AG04449 (cell line): ENCODE results near the gene NCOR1.

Experiments
- CTCF ChIA-PET: fragments of 350-600 bp; formaldehyde crosslinking; extraction: SDS; loops from one replicate; lab custom pipeline; 2021; ENCODE audit warnings: antibody characterized with exemption; lab: Yijun Ruan, JAX
- POLR2A ChIA-PET: fragments of 400-600, 350-600 bp; formaldehyde crosslinking; extraction: SDS; loops from one replicate; lab custom pipeline; 2020; ENCODE audit warnings: antibody characterized with exemption, inconsistent platforms; lab: Yijun Ruan, JAX
- DNase-seq: peaks from one replicate; pipeline ENCODE4 v3.0.0-alpha.2; 2010; ENCODE audit warnings: low read depth, low spot score
- H3K4me3 ChIP-seq: 2 replicates; pipeline ENCODE4 v1.5.1; 2011; ENCODE audit warnings: low read depth, mild to moderate bottlenecking, control low read depth, low read length
- CTCF ChIP-seq: IDR thresholded peaks from one replicate; pipeline ENCODE4 v1.5.1; 2011; ENCODE audit warnings: mild to moderate bottlenecking, moderate library complexity, low read length, control low read depth, inconsistent platforms; ENCODE audit not compliant: insufficient read depth; ENCODE audit errors: missing control alignments

The NCOR1 gene

GRCh38 chr17:16023881-16024280 is 191.5 kb downstream of the NCOR1 start:
- no peak for DNase-seq
- no peak overlapping the region for H3K4me3 ChIP-seq
- ChIA-PET POLR2A (interaction anchor here (0.6 kb wide), 1 partner anchor 10 kb away, joined by 3 read pairs; no protein-coding TSS in a partner anchor), CTCF (interaction anchor here (1.1 to 3.1 kb wide), 2 partner anchors 10 to 14 kb away, joined by 3 to 19 read pairs; no protein-coding TSS in a partner anchor)
- TF ChIP-seq CTCF = no peak

- ChIA-PET POLR2A (interaction anchor here (0.6 kb wide), 1 partner anchor 347 kb away, joined by 6 read pairs; no protein-coding TSS in a partner anchor), CTCF (no interaction called here)
- H3K4me3 ChIP-seq = no peak overlapping the region
- no peak for TF ChIP-seq CTCF
- no peak for DNase-seq
These were observed 196.0 kb downstream of the NCOR1 start for GRCh38 chr17:16019347-16019746.

- peak; percentile 23 for DNase-seq
- CTCF ChIA-PET = interaction anchor here (1.0 to 3.5 kb wide), 8 partner anchors 9 to 185 kb away, joined by 3 to 19 read pairs (median 10); partner anchors contain the start of genes TTC19 and ZSWIM7
- POLR2A ChIA-PET = no interaction called here
These were observed 201.4 kb downstream of the NCOR1 start for GRCh38 chr17:16013943-16014407.

GRCh38 chr17:16007439-16007838 is 207.9 kb downstream of the NCOR1 start:
- no peak for DNase-seq
- no peak for TF ChIP-seq CTCF
- POLR2A ChIA-PET = no interaction called here
- CTCF ChIA-PET = interaction anchor here (0.6 kb wide), 1 partner anchor 8 kb away, joined by 3 read pairs; the partner anchor contains the start of gene ZSWIM7
- no peak overlapping the region for H3K4me3 ChIP-seq

More at GRCh38 chr17:16013943-16014407, 201.4 kb downstream of the NCOR1 start:
- peak; percentile 53 for TF ChIP-seq CTCF
- H3K4me3 ChIP-seq = no peak overlapping the region

- no peak for DNase-seq
- POLR2A ChIA-PET = no interaction called here
- H3K4me3 ChIP-seq = no peak overlapping the region
- CTCF ChIA-PET = interaction anchor here (1.0 to 2.3 kb wide), 5 partner anchors 7 to 177 kb away, joined by 3 to 16 read pairs (median 4); partner anchors contain the start of gene ADORA2B
- no peak for TF ChIP-seq CTCF
These were observed 209.7 kb downstream of the NCOR1 start for GRCh38 chr17:16005636-16006035.

GRCh38 chr17:16003841-16004240 is 211.5 kb downstream of the NCOR1 start:
- no peak for DNase-seq

More at GRCh38 chr17:16003841-16004240, 211.5 kb downstream of the NCOR1 start:
- CTCF ChIA-PET = interaction anchor here (1.7 to 3.0 kb wide), 3 partner anchors 9 to 11 kb away, joined by 7 to 19 read pairs (median 16); no protein-coding TSS in a partner anchor
- no peak overlapping the region for H3K4me3 ChIP-seq
- POLR2A ChIA-PET = no interaction called here
- TF ChIP-seq CTCF = no peak
